Lung (tissue), 16 donors: ENCODE measurements around the gene GPX4. TPM values are rescaled to one million over a fixed set of nuclear protein-coding genes. Genes with fewer than 3 reads are reported as not detected.

ENCODE experiments used
- ATAC-seq: fragments of 200-7000 bp; cut with Tn5 transposase; one replicate; pipeline ENCODE4 v1.9.1; 2020; ENCODE audit warnings: moderate number of reproducible peaks; ENCODE audit not compliant: insufficient read depth, low FRiP score
- DNase-seq, 3 donors: peaks; one replicate each; pipeline ENCODE4 v3.0.0-alpha.2; 2013 to 2017
- H3K27ac ChIP-seq, 2 donors: one replicate each; pipeline ENCODE4 v1.5.1; 2013; ENCODE audit warnings: mild to moderate bottlenecking in 2 of 2, moderate library complexity in 2 of 2, control low read depth in 1 of 2, inconsistent platforms in 1 of 2, low read depth in 1 of 2, low read length in 1 of 2
- H3K27me3 ChIP-seq, 3 donors: one replicate each; pipeline ENCODE4 v1.5.1; 2013; ENCODE audit warnings: low read length in 2 of 3; ENCODE audit not compliant: control insufficient read depth in 3 of 3, insufficient read depth in 3 of 3
- H3K36me3 ChIP-seq, 4 donors: one replicate each; pipeline ENCODE4 v1.5.1; 2013; ENCODE audit warnings: low read length in 4 of 4, mild to moderate bottlenecking in 1 of 4, moderate library complexity in 1 of 4; ENCODE audit not compliant: control insufficient read depth in 4 of 4, insufficient read depth in 4 of 4
- H3K4me1 ChIP-seq, 5 donors: one replicate each; pipeline ENCODE4 v1.5.1; 2013; ENCODE audit warnings: low read length in 5 of 5, mild to moderate bottlenecking in 2 of 5, moderate library complexity in 1 of 5; ENCODE audit not compliant: control insufficient read depth in 5 of 5, insufficient read depth in 5 of 5
- H3K4me3 ChIP-seq: one replicate; pipeline ENCODE4 v1.5.1; 2013; ENCODE audit warnings: mild to moderate bottlenecking, control low read depth, moderate library complexity
- H3K9ac ChIP-seq, 2 donors: one replicate each; pipeline ENCODE4 v1.5.1; 2013; ENCODE audit warnings: low read length in 2 of 2, control low read depth in 1 of 2; ENCODE audit not compliant: insufficient read depth in 1 of 2
- H3K9me3 ChIP-seq, 4 donors: one replicate each; pipeline ENCODE4 v1.5.1; 2013; ENCODE audit warnings: low read length in 3 of 4, mild to moderate bottlenecking in 1 of 4, moderate library complexity in 1 of 4; ENCODE audit not compliant: control insufficient read depth in 4 of 4, insufficient read depth in 3 of 4
- WGBS, 2 donors: extraction: QIAGEN DNeasy Blood & Tissue Kit; methylation state at CpG; one replicate each; pipeline ENCODE4 v1.1.7; 2013; 5-methylcytosine and 5-hydroxymethylcytosine counted together
- long read RNA-seq, 5 donors: transcript quantifications; one replicate each; lab custom pipeline, GENCODE V29; 2026
- polyA plus RNA-seq, 2 donors: library from polyadenylated mRNA; stranded (reverse); fragments of 200-250 nt; gene quantifications; one replicate each; pipeline ENCODE4 v1.2.1, GENCODE V29; 2013
- total RNA-seq, 2 donors: library from RNA; depleted of rRNA in 1 of 2; stranded (reverse); fragments of >200 nt in 1 of 2; gene quantifications; one replicate each; pipeline ENCODE4 v1.2.1, GENCODE V29; 2014 to 2021
- TF ChIP-seq, protein P1 (sequence below): IDR thresholded peaks from 2 replicates; pipeline ENCODE4 v1.5.1; 2012; ENCODE audit warnings: mild to moderate bottlenecking; ENCODE audit errors: control extremely low read depth, extremely low read depth
- donor health status: control.
- donor health status: control.
- donor health status: Bipolar disorder and iron deficiency.
- donor health status: healthy.
- donor health status: DM: yes; HTN: yes; CAD: no.

GPX4 gene
- total RNA-seq (100 to 1,000 TPM in 1 of 2 donors, 10 to 100 TPM in 1; 91.6 to 365 TPM), polyA plus RNA-seq (1,000 to 10,000 TPM in 1 of 2 donors, 100 to 1,000 TPM in 1; 566 to 1,031 TPM)
- long read RNA-seq, donor 1, transcript GPX4-204 (6 exons, 536 nt): minor isoform, 5 of 154 reads
- long read RNA-seq, donor 1, transcript GPX4-201 (7 exons, 919 nt): major isoform, 93 of 154 reads
- long read RNA-seq, donor 1, partial matches to known transcripts: 5 of 154 reads
- long read RNA-seq, donor 1, other reads (novel, unspliced or antisense): 47 of 154 reads
- long read RNA-seq, donor 2, transcript GPX4-201 (7 exons, 919 nt): major isoform, 45 of 79 reads
- long read RNA-seq, donor 2, partial matches to known transcripts: 5 of 79 reads
- long read RNA-seq, donor 2, other reads (novel, unspliced or antisense): 26 of 79 reads
- long read RNA-seq, donor 3, transcript GPX4-201 (7 exons, 919 nt): major isoform, 59 of 113 reads
- long read RNA-seq, donor 3, partial matches to known transcripts: 13 of 113 reads
- long read RNA-seq, donor 3, other reads (novel, unspliced or antisense): 33 of 113 reads
- long read RNA-seq, donor 4, transcript GPX4-201 (7 exons, 919 nt): major isoform, 47 of 73 reads
- long read RNA-seq, donor 4, partial matches to known transcripts: 7 of 73 reads
- long read RNA-seq, donor 4, other reads (novel, unspliced or antisense): 17 of 73 reads
- long read RNA-seq, donor 5, transcript GPX4-204 (6 exons, 536 nt): minor isoform, 10 of 241 reads
- long read RNA-seq, donor 5, transcript GPX4-201 (7 exons, 919 nt): major isoform, 110 of 241 reads
- long read RNA-seq, donor 5, partial matches to known transcripts: 39 of 241 reads
- long read RNA-seq, donor 5, other reads (novel, unspliced or antisense): 81 of 241 reads

- Histone ChIP-seq H3K4me3 (peak within 1 kb of the TSS; percentile 82), H3K27me3 (no peaks in the 10 kb centered on the region), H3K9me3 (peaks cover 0 to 3% (median 0%) of the 10 kb centered on the region in 4 donors), H3K27ac (peak within 1 kb of the TSS; percentile 99), H3K9ac (peak within 1 kb of the TSS in 1 of 2 donors; percentile 55), H3K4me1 (peaks cover 6 to 36% (median 19%) of the 10 kb centered on the region in 5 donors), H3K36me3 (peaks cover 0 to 31% (median 4%) of the 10 kb centered on the region in 4 donors)
- 0 to 1% methylated on average over 53 to 75 of the region's 75 CpGs for WGBS, 2 donors
- ATAC-seq: peak; percentile 79
- DNase-seq: peak; percentile 100
- TF ChIP-seq, protein P1, sequence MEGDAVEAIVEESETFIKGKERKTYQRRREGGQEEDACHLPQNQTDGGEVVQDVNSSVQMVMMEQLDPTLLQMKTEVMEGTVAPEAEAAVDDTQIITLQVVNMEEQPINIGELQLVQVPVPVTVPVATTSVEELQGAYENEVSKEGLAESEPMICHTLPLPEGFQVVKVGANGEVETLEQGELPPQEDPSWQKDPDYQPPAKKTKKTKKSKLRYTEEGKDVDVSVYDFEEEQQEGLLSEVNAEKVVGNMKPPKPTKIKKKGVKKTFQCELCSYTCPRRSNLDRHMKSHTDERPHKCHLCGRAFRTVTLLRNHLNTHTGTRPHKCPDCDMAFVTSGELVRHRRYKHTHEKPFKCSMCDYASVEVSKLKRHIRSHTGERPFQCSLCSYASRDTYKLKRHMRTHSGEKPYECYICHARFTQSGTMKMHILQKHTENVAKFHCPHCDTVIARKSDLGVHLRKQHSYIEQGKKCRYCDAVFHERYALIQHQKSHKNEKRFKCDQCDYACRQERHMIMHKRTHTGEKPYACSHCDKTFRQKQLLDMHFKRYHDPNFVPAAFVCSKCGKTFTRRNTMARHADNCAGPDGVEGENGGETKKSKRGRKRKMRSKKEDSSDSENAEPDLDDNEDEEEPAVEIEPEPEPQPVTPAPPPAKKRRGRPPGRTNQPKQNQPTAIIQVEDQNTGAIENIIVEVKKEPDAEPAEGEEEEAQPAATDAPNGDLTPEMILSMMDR: no peak
Observed at GRCh38 chr19:1103708-1104310, at the start of gene GPX4. Gene GPX4, plus strand, starts transcription at chr19:1103994. Its CDS starts 50 bp downstream, at chr19:1104044.

- Histone ChIP-seq H3K27me3 (no peaks in the 10 kb centered on the region), H3K36me3 (peaks cover 0 to 11% (median 0%) of the 10 kb centered on the region in 4 donors), H3K4me3 (no peak overlapping the region), H3K9ac (no peak overlapping the region), H3K27ac (no peak overlapping the region), H3K9me3 (peaks cover 0 to 29% (median 11%) of the 10 kb centered on the region in 4 donors), H3K4me1 (no peaks in the 10 kb centered on the region)
- no peak for ATAC-seq
- 94 to 96% methylated on average over 23 to 28 of the region's 28 CpGs for WGBS, 2 donors
- DNase-seq: no peak
- TF ChIP-seq, protein P1: no peak
Observed at GRCh38 chr19:1054102-1055027, 49.4 kb upstream of the GPX4 start.

- peaks cover 0 to 11% (median 0%) of the 10 kb centered on the region in 4 donors for H3K36me3 ChIP-seq
- no peaks in the 10 kb centered on the region for H3K4me1 ChIP-seq
- no peak overlapping the region for H3K27ac ChIP-seq
- no peaks in the 10 kb centered on the region for H3K27me3 ChIP-seq
- H3K9ac ChIP-seq: no peak overlapping the region
- H3K9me3 ChIP-seq: peaks cover 0 to 29% (median 11%) of the 10 kb centered on the region in 4 donors
- DNase-seq (no peak), ATAC-seq (no peak)
- WGBS, 2 donors: 94 to 100% methylated on average over 14 of the region's 14 CpGs
- TF ChIP-seq, protein P1: no peak
- no peak overlapping the region for H3K4me3 ChIP-seq
Observed at GRCh38 chr19:1055028-1055425, 48.8 kb upstream of the GPX4 start.
